Measurements from ENCODE around the gene AGBL4.

DNA sequence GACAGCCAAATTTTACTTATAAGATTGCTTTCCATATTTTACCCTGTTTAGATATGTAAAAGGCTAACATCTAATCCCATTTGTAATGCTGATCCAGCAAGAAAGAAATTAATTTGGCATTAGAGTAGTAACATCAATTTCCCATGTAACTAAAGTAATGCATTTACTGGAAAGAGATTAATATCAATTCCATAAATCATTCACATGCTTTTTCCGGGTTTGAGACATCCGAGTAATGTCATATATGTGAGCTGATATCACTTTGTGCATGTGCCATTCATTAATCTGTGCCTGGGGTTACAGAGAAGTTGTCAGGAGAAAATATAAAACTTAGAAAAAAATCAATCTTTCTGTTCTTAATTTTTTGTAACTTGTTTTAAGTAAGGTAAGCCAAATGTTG is 206.1 kb downstream of the AGBL4 start:
- TF ChIP-seq, protein P1, sequence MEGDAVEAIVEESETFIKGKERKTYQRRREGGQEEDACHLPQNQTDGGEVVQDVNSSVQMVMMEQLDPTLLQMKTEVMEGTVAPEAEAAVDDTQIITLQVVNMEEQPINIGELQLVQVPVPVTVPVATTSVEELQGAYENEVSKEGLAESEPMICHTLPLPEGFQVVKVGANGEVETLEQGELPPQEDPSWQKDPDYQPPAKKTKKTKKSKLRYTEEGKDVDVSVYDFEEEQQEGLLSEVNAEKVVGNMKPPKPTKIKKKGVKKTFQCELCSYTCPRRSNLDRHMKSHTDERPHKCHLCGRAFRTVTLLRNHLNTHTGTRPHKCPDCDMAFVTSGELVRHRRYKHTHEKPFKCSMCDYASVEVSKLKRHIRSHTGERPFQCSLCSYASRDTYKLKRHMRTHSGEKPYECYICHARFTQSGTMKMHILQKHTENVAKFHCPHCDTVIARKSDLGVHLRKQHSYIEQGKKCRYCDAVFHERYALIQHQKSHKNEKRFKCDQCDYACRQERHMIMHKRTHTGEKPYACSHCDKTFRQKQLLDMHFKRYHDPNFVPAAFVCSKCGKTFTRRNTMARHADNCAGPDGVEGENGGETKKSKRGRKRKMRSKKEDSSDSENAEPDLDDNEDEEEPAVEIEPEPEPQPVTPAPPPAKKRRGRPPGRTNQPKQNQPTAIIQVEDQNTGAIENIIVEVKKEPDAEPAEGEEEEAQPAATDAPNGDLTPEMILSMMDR (conservative IDR thresholded peaks at IDR 0.05; ENCODE audit: low read depth, low read length): no peak
- TF ChIP-seq EZH2 (IDR thresholded peaks at IDR 0.05; ENCODE audit: low read length, unreplicated experiment): no peak
